NCI-H69 (cell line): ENCODE data around the gene FAIM2.
A peak's percentile ranks its signal among the peaks of the same experiment; 100 is the strongest.
"Not testable (repeated sequence)": the region's sequence is repeated elsewhere in the genome, so short reads cannot be mapped to it uniquely, and the experiment has no call there.

Experiments
- DNase-seq: peaks from one replicate; lab custom pipeline; 2025; lab: John Stamatoyannopoulos, UW

The FAIM2 gene

GRCh38 chr12:49879065-49879464, 24.6 kb downstream of the FAIM2 start:
- not testable (repeated sequence) for DNase-seq

- DNase-seq: no peak
Observed at GRCh38 chr12:49878021-49878420, 25.7 kb downstream of the FAIM2 start.

GRCh38 chr12:49877066-49877465, 26.6 kb downstream of the FAIM2 start:
- no peak for DNase-seq

GRCh38 chr12:49876070-49876469, 27.6 kb downstream of the FAIM2 start:
- DNase-seq: no peak

GRCh38 chr12:49875115-49875720, 28.5 kb downstream of the FAIM2 start:
- DNase-seq: no peak

- no peak for DNase-seq
Observed at GRCh38 chr12:49874142-49874897, 29.4 kb downstream of the FAIM2 start.

- DNase-seq: no peak
Observed at GRCh38 chr12:49873361-49873934, 30.3 kb downstream of the FAIM2 start.

GRCh38 chr12:49872781-49873181, 30.9 kb downstream of the FAIM2 start:
- DNase-seq: peak; percentile 17

GRCh38 chr12:49872381-49872780, 31.3 kb downstream of the FAIM2 start:
- DNase-seq: no peak

GRCh38 chr12:49871811-49872251, 31.9 kb downstream of the FAIM2 start:
- not testable (repeated sequence) for DNase-seq

- peak; percentile 63 for DNase-seq
Observed at GRCh38 chr12:49871263-49871561, 32.5 kb downstream of the FAIM2 start.

- peak; percentile 31 for DNase-seq
Observed at GRCh38 chr12:49870501-49871262, 33.0 kb downstream of the FAIM2 start.

- DNase-seq: no peak
Observed at GRCh38 chr12:49869816-49870500, 33.7 kb downstream of the FAIM2 start.

- DNase-seq: peak; percentile 95
Observed at GRCh38 chr12:49868952-49869815, 34.5 kb downstream of the FAIM2 start.

- no peak for DNase-seq
Observed at GRCh38 chr12:49868449-49868848, 35.3 kb downstream of the FAIM2 start.

- DNase-seq: no peak
Observed at GRCh38 chr12:49867570-49868341, 35.9 kb downstream of the FAIM2 start.

- DNase-seq: peak; percentile 76
Observed at GRCh38 chr12:49866859-49867569, 36.7 kb downstream of the FAIM2 start.

- DNase-seq: no peak
Observed at GRCh38 chr12:49865782-49866135, 37.9 kb downstream of the FAIM2 start.

- DNase-seq: peak; percentile 28
Observed at GRCh38 chr12:49865109-49865781, 38.5 kb downstream of the FAIM2 start.
